OCI-LY3 (cell line): ENCODE results near the gene CRTAP.

ENCODE experiments used
- CTCF ChIP-seq: fragments of 200-600, 300-600 bp; sonication (generic); IDR thresholded peaks from 2 replicates; pipeline ENCODE4 v1.5.1; 2014; ENCODE audit warnings: antibody characterized with exemption, low read length, low read depth
- EZH2phosphoT487 ChIP-seq: fragments of 200-600 bp; shearing (Covaris generic); IDR thresholded peaks from 2 replicates; pipeline ENCODE4 v1.6.1; 2018; ENCODE audit warnings: antibody characterized with exemption, mixed run types, low read depth

DNA sequence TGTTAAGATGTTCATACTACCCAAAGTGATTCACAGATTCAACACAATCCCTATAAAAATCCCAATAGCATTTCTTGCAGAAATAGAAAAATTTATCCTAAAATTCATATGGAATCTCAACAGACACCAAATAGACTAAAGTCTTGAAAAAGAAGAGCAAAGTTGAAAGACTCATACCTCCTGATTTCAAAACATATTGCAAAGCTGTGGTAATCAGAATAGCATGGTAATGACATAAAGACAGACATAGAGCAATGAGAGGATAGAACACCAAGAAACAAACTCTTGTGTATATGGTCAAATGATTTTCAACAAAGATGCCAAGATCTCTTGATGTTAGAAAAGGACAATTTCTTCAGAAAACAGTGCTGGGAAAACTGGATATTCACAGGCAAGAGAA, 25.1 kb upstream of the CRTAP start:
- no peak for TF ChIP-seq CTCF
- TF ChIP-seq EZH2phosphoT487: no peak
